Chondrocyte (in vitro differentiated cells): ENCODE results near the gene GPATCH8. TPM values are rescaled to one million over a fixed set of nuclear protein-coding genes. Genes with fewer than 3 reads are reported as not detected.

Source experiments
- DNase-seq: peaks from one replicate; pipeline ENCODE4 v3.0.0; 2021; ENCODE audit warnings: mixed read lengths, low spot score
- H3K27ac Mint-ChIP-seq: one replicate; pipeline ENCODE4 v1.8.0; 2021; ENCODE audit warnings: mild to moderate bottlenecking, moderate library complexity, mixed read lengths; ENCODE audit not compliant: unreplicated experiment
- H3K27me3 Mint-ChIP-seq: 2 replicates; pipeline ENCODE4 v1.8.0; 2021; ENCODE audit warnings: low read depth, mixed read lengths
- H3K36me3 Mint-ChIP-seq: 2 replicates; pipeline ENCODE4 v1.8.0; 2021; ENCODE audit warnings: low read depth, mixed read lengths
- H3K4me1 Mint-ChIP-seq: 2 replicates; pipeline ENCODE4 v1.8.0; 2021; ENCODE audit warnings: low read depth, mild to moderate bottlenecking, mixed read lengths
- H3K4me3 Mint-ChIP-seq: one replicate; pipeline ENCODE4 v1.8.0; 2021; ENCODE audit warnings: mild to moderate bottlenecking, moderate library complexity, mixed read lengths; ENCODE audit not compliant: unreplicated experiment
- H3K9me3 Mint-ChIP-seq: 2 replicates; pipeline ENCODE4 v1.8.0; 2021; ENCODE audit warnings: low read depth, mixed read lengths
- total RNA-seq: library from RNA; stranded (reverse); gene quantifications from 3 replicates; pipeline ENCODE4 v1.2.1, GENCODE V29; 2021
- TF ChIP-seq, protein P1 (sequence below): fragments of 200-600 bp; sonication (generic); IDR thresholded peaks from 2 replicates; pipeline ENCODE4 v1.5.0; 2021; ENCODE audit warnings: antibody characterized with exemption, mild to moderate bottlenecking, moderate library complexity

GPATCH8 gene
- total RNA-seq, 1 donor from 2014 or later: 31.1 TPM

GRCh38 chr17:44386182-44386525, 117.1 kb downstream of the GPATCH8 start:
- DNase-seq: no peak
- peaks cover 1% of the 10 kb centered on the region for H3K36me3 Mint-ChIP-seq
- TF ChIP-seq, protein P1, sequence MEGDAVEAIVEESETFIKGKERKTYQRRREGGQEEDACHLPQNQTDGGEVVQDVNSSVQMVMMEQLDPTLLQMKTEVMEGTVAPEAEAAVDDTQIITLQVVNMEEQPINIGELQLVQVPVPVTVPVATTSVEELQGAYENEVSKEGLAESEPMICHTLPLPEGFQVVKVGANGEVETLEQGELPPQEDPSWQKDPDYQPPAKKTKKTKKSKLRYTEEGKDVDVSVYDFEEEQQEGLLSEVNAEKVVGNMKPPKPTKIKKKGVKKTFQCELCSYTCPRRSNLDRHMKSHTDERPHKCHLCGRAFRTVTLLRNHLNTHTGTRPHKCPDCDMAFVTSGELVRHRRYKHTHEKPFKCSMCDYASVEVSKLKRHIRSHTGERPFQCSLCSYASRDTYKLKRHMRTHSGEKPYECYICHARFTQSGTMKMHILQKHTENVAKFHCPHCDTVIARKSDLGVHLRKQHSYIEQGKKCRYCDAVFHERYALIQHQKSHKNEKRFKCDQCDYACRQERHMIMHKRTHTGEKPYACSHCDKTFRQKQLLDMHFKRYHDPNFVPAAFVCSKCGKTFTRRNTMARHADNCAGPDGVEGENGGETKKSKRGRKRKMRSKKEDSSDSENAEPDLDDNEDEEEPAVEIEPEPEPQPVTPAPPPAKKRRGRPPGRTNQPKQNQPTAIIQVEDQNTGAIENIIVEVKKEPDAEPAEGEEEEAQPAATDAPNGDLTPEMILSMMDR: no peak
- H3K27me3 Mint-ChIP-seq: no peaks in the 10 kb centered on the region
- H3K4me3 Mint-ChIP-seq: peak overlapping the region; percentile 74
- no peak overlapping the region for H3K27ac Mint-ChIP-seq
- H3K9me3 Mint-ChIP-seq: no peaks in the 10 kb centered on the region
- H3K4me1 Mint-ChIP-seq: peaks cover 10% of the 10 kb centered on the region

DNA sequence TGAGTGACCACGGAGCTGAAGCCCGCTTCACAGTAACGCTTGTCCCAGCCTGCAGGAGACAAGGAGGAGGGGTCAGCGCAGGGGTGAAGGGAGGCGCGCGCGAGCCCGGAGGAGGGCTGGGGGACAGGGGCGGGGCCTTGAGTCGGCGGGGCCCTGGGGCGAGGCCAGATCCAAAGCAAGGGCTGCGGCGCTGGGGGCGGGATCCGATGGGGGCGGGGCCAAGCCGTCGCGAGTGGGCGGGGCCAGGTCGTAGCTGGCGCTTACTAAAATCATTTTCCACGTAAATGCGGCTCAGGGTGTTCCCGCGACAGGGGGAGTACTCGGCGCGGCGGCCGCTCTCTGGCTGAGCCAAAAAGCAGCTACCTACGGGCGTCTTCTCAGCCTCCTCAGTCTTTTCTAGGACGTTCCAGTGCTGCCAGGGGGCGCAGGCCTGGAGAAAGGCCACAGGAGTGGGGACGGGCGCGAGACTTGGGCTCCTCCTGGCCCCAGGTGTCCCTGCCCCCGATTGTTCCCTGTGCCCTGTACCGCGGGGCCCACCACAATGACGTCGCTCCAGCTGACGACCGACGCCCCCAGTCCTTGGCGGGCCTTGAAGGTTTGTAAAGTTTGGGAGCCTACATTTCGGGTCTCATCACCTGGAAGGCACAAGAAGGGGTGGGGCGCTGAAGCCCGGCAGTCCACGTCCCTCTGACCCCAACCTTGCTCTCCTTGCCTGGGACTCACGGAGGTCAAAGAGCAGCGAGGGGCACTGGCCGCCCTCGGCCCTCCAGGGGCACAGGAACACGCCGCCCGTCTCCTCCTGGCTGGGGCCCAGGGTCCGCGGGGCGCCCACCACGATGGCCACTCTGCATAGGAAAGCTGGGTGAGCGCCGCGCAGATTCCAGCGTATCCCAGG, 117.7 kb downstream of the GPATCH8 start:
- no peak overlapping the region for H3K27ac Mint-ChIP-seq
- H3K4me1 Mint-ChIP-seq: peaks cover 10% of the 10 kb centered on the region
- H3K4me3 Mint-ChIP-seq: peak overlapping the region; percentile 74
- H3K9me3 Mint-ChIP-seq: no peaks in the 10 kb centered on the region
- peak; percentile 86 for DNase-seq
- TF ChIP-seq, protein P1: peak; percentile 72
- H3K36me3 Mint-ChIP-seq: peaks cover 1% of the 10 kb centered on the region
- no peaks in the 10 kb centered on the region for H3K27me3 Mint-ChIP-seq

DNA sequence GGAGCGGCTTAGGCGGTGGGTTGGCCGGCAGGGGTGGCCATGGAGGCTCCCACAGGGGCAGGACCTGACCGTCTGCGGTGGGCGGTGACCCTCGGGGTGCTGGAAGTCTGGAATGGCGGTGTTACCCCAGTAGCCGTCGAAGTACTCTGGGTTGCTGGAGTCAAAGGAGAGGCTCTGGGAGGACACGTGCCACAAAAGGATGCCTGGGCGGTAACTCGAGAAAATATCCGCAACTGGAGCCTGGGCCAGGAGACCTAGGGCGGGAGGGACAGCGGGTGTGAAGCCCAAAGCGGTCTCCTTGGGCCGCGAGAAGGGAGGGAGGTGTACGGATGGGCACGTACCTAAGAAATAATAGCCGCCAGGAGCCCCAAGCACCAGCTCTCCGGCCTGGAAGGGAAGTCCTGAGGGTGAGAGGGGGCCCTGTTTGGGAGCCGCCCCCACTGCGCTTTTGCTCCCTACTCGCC, 118.4 kb downstream of the GPATCH8 start:
- TF ChIP-seq, protein P1: no peak
- peak; percentile 80 for DNase-seq

GRCh38 chr17:44384281-44384822, 118.9 kb downstream of the GPATCH8 start:
- Mint-ChIP-seq H3K4me3 (peak overlapping the region; percentile 74), H3K4me1 (peaks cover 10% of the 10 kb centered on the region), H3K9me3 (no peaks in the 10 kb centered on the region), H3K27ac (no peak overlapping the region), H3K36me3 (peaks cover under 1% of the 10 kb centered on the region), H3K27me3 (no peaks in the 10 kb centered on the region)
- TF ChIP-seq, protein P1: no peak
- DNase-seq: peak; percentile 47

More for the DNA sequence above, 118.4 kb downstream of the GPATCH8 start:
- Mint-ChIP-seq H3K36me3 (peaks cover 1% of the 10 kb centered on the region), H3K4me1 (peaks cover 10% of the 10 kb centered on the region), H3K27me3 (no peaks in the 10 kb centered on the region), H3K27ac (no peak overlapping the region), H3K4me3 (peak overlapping the region; percentile 74), H3K9me3 (no peaks in the 10 kb centered on the region)

- no peaks in the 10 kb centered on the region for H3K27me3 Mint-ChIP-seq
Observed at GRCh38 chr17:44383861-44384260, 119.3 kb downstream of the GPATCH8 start.

More at GRCh38 chr17:44383861-44384260, 119.3 kb downstream of the GPATCH8 start:
- no peaks in the 10 kb centered on the region for H3K36me3 Mint-ChIP-seq
- no peak overlapping the region for H3K4me3 Mint-ChIP-seq
- H3K4me1 Mint-ChIP-seq: peaks cover 10% of the 10 kb centered on the region
- H3K9me3 Mint-ChIP-seq: no peaks in the 10 kb centered on the region
- TF ChIP-seq, protein P1: no peak
- peak; percentile 48 for DNase-seq
- H3K27ac Mint-ChIP-seq: no peak overlapping the region
